ENCODE data around the gene DPEP1. TPM values are rescaled to one million over a fixed set of nuclear protein-coding genes. Genes with fewer than 3 reads are reported as not detected.
"Not testable (repeated sequence)": the region's sequence is repeated elsewhere in the genome, so short reads cannot be mapped to it uniquely, and the experiment has no call there.

The DPEP1 gene
- total RNA-seq, 1 experiment from 2014 or later = not detected

- DNase-seq (ENCODE audit: low read depth) = no peak
These were observed 32.8 kb downstream of the DPEP1 start for GRCh38 chr16:89646270-89646669.

GRCh38 chr16:89646906-89647305, 33.5 kb downstream of the DPEP1 start:
- DNase-seq (ENCODE audit: low read depth) = no peak

- DNase-seq (ENCODE audit: low read depth) = no peak
These were observed 38.1 kb downstream of the DPEP1 start for GRCh38 chr16:89651584-89651983.

GRCh38 chr16:89653656-89654295, 40.3 kb downstream of the DPEP1 start:
- DNase-seq (ENCODE audit: low read depth) = no peak

- DNase-seq (ENCODE audit: low read depth) = no peak
These were observed 41.7 kb downstream of the DPEP1 start for GRCh38 chr16:89655062-89655643.

- no peak for DNase-seq (ENCODE audit: low read depth)
These were observed 43.1 kb downstream of the DPEP1 start for GRCh38 chr16:89656435-89657121.

GRCh38 chr16:89657442-89658220, 44.2 kb downstream of the DPEP1 start, which contains the start of the genes CHMP1A and SPATA33:
TSS of gene CHMP1A (minus strand) at chr16:89657708. CDS start at chr16:89657588, 120 bp downstream.
TSS of gene SPATA33 (plus strand) at chr16:89657836. CDS start at chr16:89657912, 76 bp downstream.
- peak; percentile 90 for DNase-seq (ENCODE audit: low read depth)

GRCh38 chr16:89658221-89658879, 44.9 kb downstream of the DPEP1 start:
- DNase-seq (ENCODE audit: low read depth) = peak; percentile 19

- no peak for DNase-seq (ENCODE audit: low read depth)
These were observed 46.7 kb downstream of the DPEP1 start for GRCh38 chr16:89660146-89660545.

GRCh38 chr16:89661215-89661614, 47.8 kb downstream of the DPEP1 start:
- DNase-seq (ENCODE audit: low read depth) = no peak

- DNase-seq (ENCODE audit: low read depth) = not testable (repeated sequence)
These were observed 50.8 kb downstream of the DPEP1 start for GRCh38 chr16:89664238-89664637.

GRCh38 chr16:89667000-89667399, 53.6 kb downstream of the DPEP1 start:
- DNase-seq (ENCODE audit: low read depth) = peak; percentile 41

GRCh38 chr16:89667633-89668032, 54.2 kb downstream of the DPEP1 start:
- DNase-seq (ENCODE audit: low read depth) = no peak

GRCh38 chr16:89668790-89669158, 55.3 kb downstream of the DPEP1 start:
- no peak for DNase-seq (ENCODE audit: low read depth)

GRCh38 chr16:89669755-89670154, 56.3 kb downstream of the DPEP1 start:
- no peak for DNase-seq (ENCODE audit: low read depth)

- DNase-seq (ENCODE audit: low read depth) = no peak
These were observed 57.3 kb downstream of the DPEP1 start for GRCh38 chr16:89670496-89671431.

- DNase-seq (ENCODE audit: low read depth) = not testable (repeated sequence)
These were observed 58.1 kb downstream of the DPEP1 start for GRCh38 chr16:89671565-89671964.

GRCh38 chr16:89672177-89672941, 58.9 kb downstream of the DPEP1 start:
- DNase-seq (ENCODE audit: low read depth) = no peak

GRCh38 chr16:89678258-89678657, 64.8 kb downstream of the DPEP1 start:
- DNase-seq (ENCODE audit: low read depth) = no peak

- no peak for DNase-seq (ENCODE audit: low read depth)
These were observed 72.5 kb downstream of the DPEP1 start for GRCh38 chr16:89685916-89686315.
